ENCODE measurements around the gene GPC6. TPM values are rescaled to one million over a fixed set of nuclear protein-coding genes. Genes with fewer than 3 reads are reported as not detected.

Gene GPC6
- total RNA-seq, 1 experiment from 2014 or later: 0.22 TPM

DNA sequence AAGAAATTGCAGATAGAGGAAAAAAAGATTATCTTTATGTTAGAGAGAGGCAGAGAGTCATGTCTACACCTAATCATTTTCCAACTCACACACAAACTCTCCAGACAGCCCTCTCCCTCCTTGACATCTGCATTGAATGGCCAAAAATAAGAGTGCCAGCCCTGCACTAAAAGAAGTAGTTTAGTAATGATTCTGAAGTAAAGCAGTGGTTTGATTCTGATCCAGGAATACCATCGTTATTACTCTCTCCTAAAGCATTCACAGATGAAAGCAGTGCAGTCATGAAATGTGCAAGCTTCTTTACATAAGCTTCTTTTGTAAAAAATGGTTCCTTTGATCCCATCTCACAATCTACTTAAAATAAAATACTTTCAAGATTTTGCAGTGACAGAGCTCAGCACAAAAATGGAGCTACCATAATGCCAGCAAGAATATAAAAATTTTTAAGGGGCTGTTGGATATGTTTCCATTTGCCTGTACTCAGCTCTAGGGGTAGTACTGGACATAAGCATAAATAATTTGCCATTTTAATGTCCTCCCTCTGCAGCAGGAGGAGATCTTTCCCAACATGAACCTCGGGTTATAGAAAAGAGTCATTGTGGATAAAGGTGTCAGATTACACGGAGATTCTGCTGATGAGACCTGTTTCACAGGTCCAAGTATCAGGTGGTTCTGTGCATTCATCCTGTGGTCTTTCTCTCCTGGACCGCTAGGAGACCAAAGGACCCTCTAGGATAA lies 846.6 kb downstream of the GPC6 start (continued):
- no peak for TF ChIP-seq ZNF274 (IDR thresholded peaks at IDR 0.05; ENCODE audit: low read depth, low read length)
- TF ChIP-seq CBX3 (IDR thresholded peaks at IDR 0.05; ENCODE audit: low read depth): no peak

DNA sequence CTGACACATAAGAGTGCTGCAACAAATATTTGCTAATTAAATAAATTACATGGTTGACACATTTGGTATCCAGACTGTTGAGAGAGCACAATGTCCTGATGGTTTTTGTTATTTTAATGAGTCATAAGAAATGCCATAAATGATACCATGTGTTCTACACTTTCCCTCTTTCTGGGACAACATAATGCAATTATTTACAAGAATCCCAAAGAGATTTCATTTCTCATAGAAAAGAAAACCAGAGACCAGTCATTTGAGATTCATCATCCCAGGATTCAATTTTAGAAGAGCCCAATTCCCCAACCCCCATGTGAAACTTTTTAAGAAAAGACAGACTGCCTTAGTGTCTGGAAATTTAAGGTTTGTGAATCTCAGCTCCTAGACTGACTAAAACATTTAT lies 853.3 kb downstream of the GPC6 start:
- DNase-seq (ENCODE audit: low read depth, low spot score) (no peak), ATAC-seq (no peak)
- no peak overlapping the region for H3K4me3 ChIP-seq (replicated peaks in 1 of 2; ENCODE audit: low read depth in 1 of 2, low read length in 2 of 2)
- H3K27me3 ChIP-seq (ENCODE audit: insufficient read depth, low read length): no peaks in the 10 kb centered on the region
- H3K27ac ChIP-seq (ENCODE audit: low read depth, low read length): no peak overlapping the region
- H3K36me3 ChIP-seq (ENCODE audit: control insufficient read depth in 1 of 2, insufficient read depth in 2 of 2, low read length in 2 of 2): no peaks in the 10 kb centered on the region
- H3K9me2 ChIP-seq (ENCODE audit: insufficient read depth): no peaks in the 10 kb centered on the region
- no peak overlapping the region for H3K4me2 ChIP-seq (ENCODE audit: low read length)
- H3K4me1 ChIP-seq (ENCODE audit: control insufficient read depth in 1 of 2, insufficient read depth in 2 of 2, low read length in 2 of 2): no peaks in the 10 kb centered on the region
- H4K20me1 ChIP-seq (ENCODE audit: insufficient read depth): no peaks in the 10 kb centered on the region
- ChIA-PET POLR2A (no interaction called here), RAD21 (ENCODE audit: low non-redundant PET in 1 of 2, low total read pairs in 2 of 2, uncharacterized antibody in 2 of 2, unreplicated experiment in 2 of 2) (no interaction called here), CTCF (no interaction called here)
- peaks cover 10 to 27% of the 10 kb centered on the region in 2 experiments; a peak in 3 of 4 replicates for H3K9me3 ChIP-seq (ENCODE audit: control insufficient read depth in 1 of 2, insufficient read depth in 1 of 2, low read depth in 1 of 2, low read length in 2 of 2)
- H2AFZ ChIP-seq (ENCODE audit: low read depth, low read length, poor library complexity, severe bottlenecking): no peak overlapping the region
- H3K79me2 ChIP-seq (ENCODE audit: insufficient read depth, low read length): no peaks in the 10 kb centered on the region
- no TSS peak for BruUV-seq (replicated peaks)
- no peak overlapping the region for H3K9ac ChIP-seq (ENCODE audit: low read length)
- intact Hi-C loops (cut with micrococcal nuclease): no loop called here
- TF ChIP-seq, protein P1, sequence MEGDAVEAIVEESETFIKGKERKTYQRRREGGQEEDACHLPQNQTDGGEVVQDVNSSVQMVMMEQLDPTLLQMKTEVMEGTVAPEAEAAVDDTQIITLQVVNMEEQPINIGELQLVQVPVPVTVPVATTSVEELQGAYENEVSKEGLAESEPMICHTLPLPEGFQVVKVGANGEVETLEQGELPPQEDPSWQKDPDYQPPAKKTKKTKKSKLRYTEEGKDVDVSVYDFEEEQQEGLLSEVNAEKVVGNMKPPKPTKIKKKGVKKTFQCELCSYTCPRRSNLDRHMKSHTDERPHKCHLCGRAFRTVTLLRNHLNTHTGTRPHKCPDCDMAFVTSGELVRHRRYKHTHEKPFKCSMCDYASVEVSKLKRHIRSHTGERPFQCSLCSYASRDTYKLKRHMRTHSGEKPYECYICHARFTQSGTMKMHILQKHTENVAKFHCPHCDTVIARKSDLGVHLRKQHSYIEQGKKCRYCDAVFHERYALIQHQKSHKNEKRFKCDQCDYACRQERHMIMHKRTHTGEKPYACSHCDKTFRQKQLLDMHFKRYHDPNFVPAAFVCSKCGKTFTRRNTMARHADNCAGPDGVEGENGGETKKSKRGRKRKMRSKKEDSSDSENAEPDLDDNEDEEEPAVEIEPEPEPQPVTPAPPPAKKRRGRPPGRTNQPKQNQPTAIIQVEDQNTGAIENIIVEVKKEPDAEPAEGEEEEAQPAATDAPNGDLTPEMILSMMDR (IDR thresholded peaks at IDR 0.05 in 2 of 3, conservative IDR thresholded peaks at IDR 0.05 in 1 of 3; ENCODE audit: borderline replicate concordance in 1 of 3, insufficient read depth in 1 of 3, low read depth in 2 of 3, low read length in 2 of 3): no peak
- no peak for TF ChIP-seq CBX3 (IDR thresholded peaks at IDR 0.05; ENCODE audit: low read depth)
- no peak for TF ChIP-seq FOSL1 (IDR thresholded peaks at IDR 0.05; ENCODE audit: low read depth)
- TF ChIP-seq RAD21 (IDR thresholded peaks at IDR 0.05; ENCODE audit: low read depth): no peak
- TF ChIP-seq, protein P2, sequence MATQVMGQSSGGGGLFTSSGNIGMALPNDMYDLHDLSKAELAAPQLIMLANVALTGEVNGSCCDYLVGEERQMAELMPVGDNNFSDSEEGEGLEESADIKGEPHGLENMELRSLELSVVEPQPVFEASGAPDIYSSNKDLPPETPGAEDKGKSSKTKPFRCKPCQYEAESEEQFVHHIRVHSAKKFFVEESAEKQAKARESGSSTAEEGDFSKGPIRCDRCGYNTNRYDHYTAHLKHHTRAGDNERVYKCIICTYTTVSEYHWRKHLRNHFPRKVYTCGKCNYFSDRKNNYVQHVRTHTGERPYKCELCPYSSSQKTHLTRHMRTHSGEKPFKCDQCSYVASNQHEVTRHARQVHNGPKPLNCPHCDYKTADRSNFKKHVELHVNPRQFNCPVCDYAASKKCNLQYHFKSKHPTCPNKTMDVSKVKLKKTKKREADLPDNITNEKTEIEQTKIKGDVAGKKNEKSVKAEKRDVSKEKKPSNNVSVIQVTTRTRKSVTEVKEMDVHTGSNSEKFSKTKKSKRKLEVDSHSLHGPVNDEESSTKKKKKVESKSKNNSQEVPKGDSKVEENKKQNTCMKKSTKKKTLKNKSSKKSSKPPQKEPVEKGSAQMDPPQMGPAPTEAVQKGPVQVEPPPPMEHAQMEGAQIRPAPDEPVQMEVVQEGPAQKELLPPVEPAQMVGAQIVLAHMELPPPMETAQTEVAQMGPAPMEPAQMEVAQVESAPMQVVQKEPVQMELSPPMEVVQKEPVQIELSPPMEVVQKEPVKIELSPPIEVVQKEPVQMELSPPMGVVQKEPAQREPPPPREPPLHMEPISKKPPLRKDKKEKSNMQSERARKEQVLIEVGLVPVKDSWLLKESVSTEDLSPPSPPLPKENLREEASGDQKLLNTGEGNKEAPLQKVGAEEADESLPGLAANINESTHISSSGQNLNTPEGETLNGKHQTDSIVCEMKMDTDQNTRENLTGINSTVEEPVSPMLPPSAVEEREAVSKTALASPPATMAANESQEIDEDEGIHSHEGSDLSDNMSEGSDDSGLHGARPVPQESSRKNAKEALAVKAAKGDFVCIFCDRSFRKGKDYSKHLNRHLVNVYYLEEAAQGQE (IDR thresholded peaks at IDR 0.05; ENCODE audit: low read depth): no peak
- no peak for TF ChIP-seq EGR1 (IDR thresholded peaks at IDR 0.05; ENCODE audit: low read depth)
- TF ChIP-seq ELF1 (IDR thresholded peaks at IDR 0.05; ENCODE audit: borderline replicate concordance, low read depth): no peak
- TF ChIP-seq, protein P3, sequence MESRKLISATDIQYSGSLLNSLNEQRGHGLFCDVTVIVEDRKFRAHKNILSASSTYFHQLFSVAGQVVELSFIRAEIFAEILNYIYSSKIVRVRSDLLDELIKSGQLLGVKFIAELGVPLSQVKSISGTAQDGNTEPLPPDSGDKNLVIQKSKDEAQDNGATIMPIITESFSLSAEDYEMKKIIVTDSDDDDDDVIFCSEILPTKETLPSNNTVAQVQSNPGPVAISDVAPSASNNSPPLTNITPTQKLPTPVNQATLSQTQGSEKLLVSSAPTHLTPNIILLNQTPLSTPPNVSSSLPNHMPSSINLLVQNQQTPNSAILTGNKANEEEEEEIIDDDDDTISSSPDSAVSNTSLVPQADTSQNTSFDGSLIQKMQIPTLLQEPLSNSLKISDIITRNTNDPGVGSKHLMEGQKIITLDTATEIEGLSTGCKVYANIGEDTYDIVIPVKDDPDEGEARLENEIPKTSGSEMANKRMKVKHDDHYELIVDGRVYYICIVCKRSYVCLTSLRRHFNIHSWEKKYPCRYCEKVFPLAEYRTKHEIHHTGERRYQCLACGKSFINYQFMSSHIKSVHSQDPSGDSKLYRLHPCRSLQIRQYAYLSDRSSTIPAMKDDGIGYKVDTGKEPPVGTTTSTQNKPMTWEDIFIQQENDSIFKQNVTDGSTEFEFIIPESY (IDR thresholded peaks at IDR 0.05; ENCODE audit: extremely low read depth, insufficient replicate concordance, low read length): no peak
- TF ChIP-seq ZFX (IDR thresholded peaks at IDR 0.05): no peak
- no peak for TF ChIP-seq POLR2A (IDR thresholded peaks at IDR 0.05; ENCODE audit: borderline replicate concordance, extremely low read depth, insufficient read depth, insufficient read length)
- TF ChIP-seq, protein P4, sequence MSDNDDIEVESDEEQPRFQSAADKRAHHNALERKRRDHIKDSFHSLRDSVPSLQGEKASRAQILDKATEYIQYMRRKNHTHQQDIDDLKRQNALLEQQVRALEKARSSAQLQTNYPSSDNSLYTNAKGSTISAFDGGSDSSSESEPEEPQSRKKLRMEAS (IDR thresholded peaks at IDR 0.05): no peak
- no peak for TF ChIP-seq ZNF274 (IDR thresholded peaks at IDR 0.05; ENCODE audit: low read depth, low read length)
- TF ChIP-seq POLR2AphosphoS5 (IDR thresholded peaks at IDR 0.05; ENCODE audit: low read depth, low read length): no peak
- no peak for TF ChIP-seq EZH2 (IDR thresholded peaks at IDR 0.05)
- TF ChIP-seq CEBPB (IDR thresholded peaks at IDR 0.05; ENCODE audit: low read depth): no peak
- no peak for TF ChIP-seq SRF (IDR thresholded peaks at IDR 0.05; ENCODE audit: low read depth)
- TF ChIP-seq YY1 (IDR thresholded peaks at IDR 0.05; ENCODE audit: extremely low read depth, insufficient replicate concordance, low read depth, low read length): no peak
- TF ChIP-seq SIN3A (IDR thresholded peaks at IDR 0.05; ENCODE audit: low read depth): no peak
